GM18907 (cell line): ENCODE data around the gene SEBOX.

Source experiments
- ATAC-seq: cut with Tn5 transposase; IDR thresholded peaks from one replicate; pipeline ENCODE4 v1.9.1; 2021; ENCODE audit warnings: mild to moderate bottlenecking, moderate library complexity; ENCODE audit not compliant: unreplicated experiment

SEBOX gene

GRCh38 chr17:28369684-28370034, 4.7 kb upstream of the SEBOX start:
- ATAC-seq, result no peak

GRCh38 chr17:28368915-28369683, 4.1 kb upstream of the SEBOX start:
- ATAC-seq, result no peak

GRCh38 chr17:28368306-28368831, 3.4 kb upstream of the SEBOX start:
- ATAC-seq, result no peak

GRCh38 chr17:28367641-28368305, 2.8 kb upstream of the SEBOX start:
- no peak for ATAC-seq

GRCh38 chr17:28366605-28367004, 1.6 kb upstream of the SEBOX start:
- no peak for ATAC-seq

GRCh38 chr17:28365487-28365886, 488 bp upstream of the SEBOX start:
- ATAC-seq, result no peak

GRCh38 chr17:28363776-28364650, 986 bp downstream of the SEBOX start:
- no peak for ATAC-seq

GRCh38 chr17:28363186-28363585, 1.8 kb downstream of the SEBOX start:
- no peak for ATAC-seq

GRCh38 chr17:28357901-28358197, 7.2 kb downstream of the SEBOX start:
- no peak for ATAC-seq

- peak; percentile 95 for ATAC-seq
Observed at GRCh38 chr17:28357061-28357900, 7.7 kb downstream of the SEBOX start, which contains the start of gene POLDIP2. TSS of gene POLDIP2 (minus strand) at chr17:28357527. CDS start at chr17:28357448, 79 bp downstream.

GRCh38 chr17:28350271-28350670, 14.7 kb downstream of the SEBOX start:
- ATAC-seq, result no peak

GRCh38 chr17:28348979-28349378, 16.0 kb downstream of the SEBOX start:
- no peak for ATAC-seq

GRCh38 chr17:28347261-28347891, 17.6 kb downstream of the SEBOX start:
- no peak for ATAC-seq

- ATAC-seq, result no peak
Observed at GRCh38 chr17:28346746-28347246, 18.2 kb downstream of the SEBOX start.

GRCh38 chr17:28346199-28346580, 18.8 kb downstream of the SEBOX start:
- no peak for ATAC-seq

- ATAC-seq, result no peak
Observed at GRCh38 chr17:28345419-28346198, 19.4 kb downstream of the SEBOX start.

GRCh38 chr17:28344435-28344901, 20.5 kb downstream of the SEBOX start:
- no peak for ATAC-seq

- no peak for ATAC-seq
Observed at GRCh38 chr17:28344011-28344410, 21.0 kb downstream of the SEBOX start.

- ATAC-seq, result no peak
Observed at GRCh38 chr17:28343491-28343932, 21.5 kb downstream of the SEBOX start.
